NOMO-1 treated with dmso at 0.1 percent for 144 hours (cell line): ENCODE data around the gene RPS17.
"Not testable (repeated sequence)": the region's sequence is repeated elsewhere in the genome, so short reads cannot be mapped to it uniquely, and the experiment has no call there.

Experiments
- DNase-seq: peaks from one replicate; lab custom pipeline; 2025; ENCODE audit not compliant: unreplicated experiment; lab: John Stamatoyannopoulos, UW

RPS17 gene

GRCh38 chr15:82548700-82549099 lies 8.4 kb upstream of the RPS17 start:
- no peak for DNase-seq

DNA sequence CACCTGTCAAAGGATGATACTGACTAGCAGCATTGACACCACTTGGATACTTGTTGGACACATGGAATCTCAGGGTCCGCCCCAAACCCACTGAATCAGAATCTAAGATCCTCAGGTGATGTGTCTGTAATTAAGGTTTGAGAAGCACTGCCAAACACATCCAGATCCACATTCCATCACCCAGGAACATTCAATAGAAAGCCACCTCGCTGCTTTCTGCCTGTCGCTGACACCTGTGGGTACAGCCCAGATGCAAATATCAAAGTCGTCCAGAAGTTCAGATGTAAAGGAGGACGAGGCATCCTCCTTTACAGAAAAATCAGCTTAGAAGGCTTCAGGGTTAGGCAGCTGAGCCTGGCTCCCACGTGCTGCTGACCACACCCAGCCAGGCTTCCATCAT lies 5.2 kb upstream of the RPS17 start:
- no peak for DNase-seq

DNA sequence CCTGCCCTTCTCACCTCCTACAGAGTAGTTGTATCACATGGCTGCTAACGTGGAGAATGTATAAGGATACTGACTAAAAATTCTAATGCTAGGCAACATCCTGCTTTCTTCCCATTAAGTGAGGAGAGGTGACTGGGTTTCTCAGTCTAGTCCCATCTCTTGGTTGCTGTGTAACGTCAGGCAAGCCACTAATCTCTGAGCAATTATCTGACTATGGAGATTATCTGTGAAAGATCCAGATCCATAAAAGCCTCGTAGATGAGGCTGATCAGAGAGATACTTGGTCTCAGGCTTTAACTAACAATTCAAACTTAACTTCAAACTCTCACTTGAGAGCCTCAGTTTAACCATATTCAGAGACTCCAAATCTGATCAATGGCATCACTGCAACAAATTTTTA lies 4.7 kb upstream of the RPS17 start:
- no peak for DNase-seq

GRCh38 chr15:82544431-82544830 lies 4.2 kb upstream of the RPS17 start:
- DNase-seq: no peak

- no peak for DNase-seq
Measured at GRCh38 chr15:82543160-82543559, 2.9 kb upstream of the RPS17 start.

DNA sequence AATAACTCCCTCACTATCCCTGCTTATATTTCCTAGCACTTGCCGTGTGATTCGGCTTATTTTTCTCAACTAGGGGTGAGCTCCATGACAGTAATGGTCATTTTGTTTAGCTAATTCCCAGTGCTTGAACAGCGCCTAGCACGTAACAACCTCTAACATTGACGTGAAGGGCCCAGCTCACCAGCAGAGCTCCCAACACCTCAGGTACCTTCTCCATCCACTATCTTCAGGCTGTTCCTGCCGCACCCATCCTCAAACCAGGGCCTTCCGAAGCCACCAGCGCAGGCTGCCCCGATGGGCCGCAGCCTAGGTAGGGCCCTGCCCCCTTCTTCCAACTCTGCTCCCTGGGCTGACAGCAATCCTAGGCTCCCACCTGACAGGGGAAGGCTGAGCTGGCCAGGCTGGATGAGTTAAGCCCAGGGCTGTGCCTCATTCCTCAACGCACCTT lies 751 bp upstream of the RPS17 start:
- no peak for DNase-seq

- DNase-seq: no peak
Measured at GRCh38 chr15:82539691-82540054, 584 bp downstream of the RPS17 start.

DNA sequence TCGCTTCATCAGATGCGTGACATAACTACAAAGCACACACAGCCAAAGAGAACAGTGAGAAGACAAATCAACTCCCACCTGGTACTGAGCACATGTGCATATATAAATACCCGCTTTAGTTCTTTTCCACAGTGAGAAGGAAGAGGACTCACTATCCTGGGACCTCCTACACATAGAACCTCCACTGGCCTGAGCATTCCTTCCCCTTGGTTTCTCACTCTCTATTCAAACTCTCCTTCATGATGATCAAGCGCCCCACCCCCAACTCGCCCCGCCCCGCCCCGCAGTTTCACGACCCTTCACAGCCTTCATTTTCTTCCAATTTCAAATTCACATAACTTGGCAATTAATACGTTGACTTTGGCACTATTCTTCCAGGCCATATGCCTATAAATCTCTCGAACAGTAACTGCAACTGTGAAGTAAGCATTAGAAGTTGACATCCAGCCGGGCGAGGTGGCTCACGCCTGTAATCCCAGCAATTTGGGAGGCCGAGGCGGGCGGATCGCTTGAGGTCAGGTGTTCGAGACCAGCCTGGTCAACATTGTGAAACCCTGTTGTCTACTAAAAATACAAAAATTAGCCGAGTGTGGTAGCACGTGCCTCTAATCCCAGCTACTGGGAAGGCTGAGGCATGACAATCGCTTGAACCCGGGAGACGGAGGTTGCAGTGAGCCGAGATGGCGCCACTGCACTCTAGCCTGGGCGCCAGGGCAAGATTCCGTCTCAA lies 1.1 kb downstream of the RPS17 start:
- no peak for DNase-seq

DNA sequence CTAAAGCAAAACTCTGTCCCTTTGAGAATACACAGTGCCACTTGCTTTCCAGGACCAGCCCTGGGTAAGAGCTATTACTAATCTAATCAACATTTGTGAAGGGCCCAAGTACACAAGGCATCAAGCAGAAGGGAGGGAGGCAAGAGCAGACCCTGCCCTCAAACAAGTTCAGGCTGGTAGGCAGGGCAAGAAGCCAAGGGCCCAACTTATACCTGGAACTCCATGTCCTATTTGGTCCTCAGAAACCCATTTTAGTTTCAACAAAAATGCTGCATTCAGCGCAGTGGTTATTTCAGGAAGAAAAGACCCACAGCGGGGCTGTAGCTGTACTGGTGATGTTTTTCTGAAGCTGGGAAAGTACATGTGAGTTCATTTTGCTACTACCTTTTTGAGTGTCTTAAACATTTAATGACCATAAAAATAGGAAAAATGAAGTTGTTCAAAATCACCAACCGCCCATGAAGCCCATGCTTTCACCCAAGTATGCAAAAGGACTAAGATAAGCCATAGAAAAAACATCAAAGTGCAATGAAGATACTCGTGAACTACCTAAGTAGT lies 2.8 kb downstream of the RPS17 start:
- DNase-seq: no peak

DNA sequence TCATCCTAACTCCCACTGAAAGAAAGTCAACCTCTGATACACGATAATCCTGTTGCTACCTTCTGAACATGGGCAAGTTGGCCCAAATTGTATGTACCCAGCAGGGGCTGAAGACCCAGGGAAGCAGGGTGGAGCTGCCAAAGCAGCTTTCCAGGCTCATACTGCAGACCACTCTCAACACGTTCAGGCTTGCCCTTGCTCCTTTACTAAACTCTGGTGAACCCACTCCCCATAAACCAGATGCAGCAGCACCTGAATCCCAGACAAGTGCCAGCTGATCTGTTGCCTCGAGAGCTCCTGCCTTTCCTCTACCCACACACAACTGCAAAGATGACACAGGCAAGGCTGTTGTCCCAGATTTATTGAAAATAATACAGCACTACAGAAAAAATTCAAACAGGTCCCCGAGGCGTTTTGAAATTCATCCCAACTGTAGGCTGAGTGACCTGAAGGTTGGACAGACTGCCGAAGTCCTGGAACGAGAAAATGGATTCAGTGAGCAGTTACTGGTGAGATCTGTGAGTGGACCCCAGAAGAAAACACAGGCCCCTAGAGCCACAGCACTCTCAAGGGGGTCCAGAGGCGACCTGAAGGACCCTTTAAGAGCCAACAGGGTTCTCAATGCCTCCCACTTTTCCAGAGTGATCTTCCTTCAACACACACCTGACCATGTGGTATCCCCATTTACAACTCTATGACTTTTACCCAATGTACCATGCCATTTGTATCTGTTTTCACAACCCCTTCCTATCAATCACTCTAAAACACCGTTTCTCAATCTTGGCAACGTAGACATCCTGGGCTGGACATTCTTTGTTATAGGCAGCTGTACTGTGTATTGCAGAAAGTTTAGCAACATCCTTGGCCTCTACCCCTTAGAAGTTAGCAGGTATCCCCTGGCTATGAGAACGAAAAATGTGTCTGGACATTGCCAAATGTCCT lies 3.6 kb downstream of the RPS17 start:
- DNase-seq: no peak

DNA sequence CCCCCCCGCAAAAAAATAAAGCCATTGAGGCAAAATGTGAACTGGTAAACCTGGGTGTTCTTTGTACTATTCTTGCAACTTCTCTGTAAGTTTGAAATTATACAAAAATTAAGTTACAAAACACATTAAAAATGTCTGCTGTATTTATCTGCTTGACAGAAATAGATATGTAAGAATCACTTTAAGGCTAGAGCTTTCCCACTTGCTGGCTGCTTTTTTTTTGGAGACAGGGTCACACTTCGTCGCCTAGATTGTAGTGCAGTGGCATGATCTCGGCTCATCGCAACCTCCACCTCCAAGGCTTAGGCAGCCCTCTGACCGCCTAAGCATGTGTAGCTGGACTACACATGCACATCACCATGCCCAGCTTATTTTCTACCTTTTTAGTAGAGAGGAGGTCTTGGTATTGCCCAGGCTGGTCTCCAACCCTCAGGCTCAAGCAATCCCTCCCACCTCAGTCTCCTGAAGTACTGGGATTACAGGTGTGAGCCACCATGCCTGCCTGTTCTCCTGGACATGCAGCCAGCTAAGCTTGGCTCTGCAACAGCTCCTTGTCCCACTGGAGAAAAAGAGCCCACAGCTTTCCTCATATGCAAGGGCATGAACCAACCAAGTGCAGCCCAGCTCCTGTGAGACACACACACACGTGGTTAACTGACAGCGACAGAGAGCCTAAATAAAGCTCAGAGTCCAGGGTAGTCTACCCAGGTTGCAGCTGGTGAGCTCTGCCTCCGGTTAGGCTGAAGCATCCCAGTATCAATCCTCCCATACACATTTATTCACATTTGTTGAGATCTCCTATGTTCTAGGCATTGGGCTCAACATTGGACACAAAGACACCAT lies 4.5 kb downstream of the RPS17 start:
- DNase-seq: no peak

DNA sequence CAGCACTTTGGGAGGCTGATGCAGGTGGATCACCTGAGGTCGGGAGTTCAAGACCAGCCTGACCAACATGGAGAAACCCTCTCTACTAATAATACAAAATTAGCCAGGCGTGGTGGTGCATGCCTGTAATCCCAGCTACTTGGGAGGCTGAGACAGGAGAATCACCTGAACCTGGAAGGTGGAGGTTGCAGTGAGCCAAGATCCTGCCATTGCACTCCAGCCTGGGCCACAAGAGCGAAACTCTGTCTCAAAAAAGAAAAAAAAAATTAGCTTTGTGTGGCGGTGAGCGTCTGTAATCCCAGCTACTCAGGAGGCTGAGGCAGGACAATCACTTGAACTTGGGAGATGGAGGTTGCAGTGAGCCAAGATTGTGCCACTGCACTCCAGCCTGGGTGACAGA lies 5.1 kb downstream of the RPS17 start:
- not testable (repeated sequence) for DNase-seq

DNA sequence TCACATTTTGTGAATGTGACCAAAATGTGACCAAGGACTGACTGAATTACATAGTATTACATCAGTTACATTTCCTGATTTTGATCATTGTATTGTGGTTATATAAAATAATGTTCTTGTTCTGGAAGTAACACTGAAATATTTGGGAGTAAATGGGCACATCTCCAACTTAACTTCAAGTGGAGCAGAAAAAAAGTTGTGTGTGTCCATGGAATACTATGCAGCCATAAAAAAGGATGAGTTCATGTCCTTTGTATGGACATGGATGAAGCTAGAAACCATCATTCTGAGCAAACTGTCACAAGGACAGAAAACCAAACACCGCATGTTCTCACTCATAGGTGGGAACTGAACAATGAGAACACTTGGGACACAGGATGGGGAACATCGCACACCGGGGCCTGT lies 5.8 kb downstream of the RPS17 start:
- DNase-seq: not testable (repeated sequence)

DNA sequence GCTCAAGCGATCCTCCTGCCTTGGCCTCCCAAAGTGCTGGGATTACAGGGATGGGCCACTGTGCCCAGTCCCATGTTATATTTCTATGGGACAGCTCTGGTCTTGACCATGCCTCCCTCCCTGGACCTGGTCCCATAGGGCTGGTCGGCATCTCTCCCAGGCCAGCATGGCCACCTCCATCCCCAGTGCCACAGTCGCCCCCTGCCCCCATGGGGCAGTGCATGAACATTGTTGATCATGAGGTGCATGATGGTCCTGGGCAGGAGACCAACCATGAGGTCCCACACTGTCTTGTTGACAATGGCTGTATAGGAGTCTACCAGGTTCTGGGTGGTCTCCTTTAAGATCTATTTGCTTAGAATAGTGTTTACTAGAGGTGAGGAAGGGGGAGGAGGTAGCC lies 6.5 kb downstream of the RPS17 start:
- no peak for DNase-seq

DNA sequence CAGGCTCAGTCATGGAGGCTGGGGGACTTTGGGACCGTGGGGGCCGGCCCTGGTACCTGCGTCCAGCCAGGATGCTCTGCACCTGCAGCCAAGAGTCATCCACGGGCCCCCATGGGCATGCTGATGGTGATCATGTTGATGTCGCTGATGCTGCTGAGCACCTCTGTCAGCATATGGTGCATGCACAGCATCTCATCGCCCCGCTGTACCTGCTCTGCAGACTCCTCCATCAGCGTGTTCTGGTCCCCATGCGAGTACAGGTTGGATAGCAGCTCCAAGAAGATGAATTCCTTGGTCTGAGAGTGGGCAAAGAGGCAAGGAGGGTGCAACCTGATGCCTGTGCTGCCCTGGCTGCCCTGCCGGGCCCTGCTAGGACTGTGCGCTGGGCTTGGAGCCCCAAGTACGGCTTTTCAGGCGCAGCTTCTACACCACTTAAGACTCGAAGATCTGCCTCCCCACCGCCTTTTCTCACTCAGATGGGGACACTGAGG lies 7.2 kb downstream of the RPS17 start:
- no peak for DNase-seq

- no peak for DNase-seq
Measured at GRCh38 chr15:82532383-82532990, 7.8 kb downstream of the RPS17 start.

DNA sequence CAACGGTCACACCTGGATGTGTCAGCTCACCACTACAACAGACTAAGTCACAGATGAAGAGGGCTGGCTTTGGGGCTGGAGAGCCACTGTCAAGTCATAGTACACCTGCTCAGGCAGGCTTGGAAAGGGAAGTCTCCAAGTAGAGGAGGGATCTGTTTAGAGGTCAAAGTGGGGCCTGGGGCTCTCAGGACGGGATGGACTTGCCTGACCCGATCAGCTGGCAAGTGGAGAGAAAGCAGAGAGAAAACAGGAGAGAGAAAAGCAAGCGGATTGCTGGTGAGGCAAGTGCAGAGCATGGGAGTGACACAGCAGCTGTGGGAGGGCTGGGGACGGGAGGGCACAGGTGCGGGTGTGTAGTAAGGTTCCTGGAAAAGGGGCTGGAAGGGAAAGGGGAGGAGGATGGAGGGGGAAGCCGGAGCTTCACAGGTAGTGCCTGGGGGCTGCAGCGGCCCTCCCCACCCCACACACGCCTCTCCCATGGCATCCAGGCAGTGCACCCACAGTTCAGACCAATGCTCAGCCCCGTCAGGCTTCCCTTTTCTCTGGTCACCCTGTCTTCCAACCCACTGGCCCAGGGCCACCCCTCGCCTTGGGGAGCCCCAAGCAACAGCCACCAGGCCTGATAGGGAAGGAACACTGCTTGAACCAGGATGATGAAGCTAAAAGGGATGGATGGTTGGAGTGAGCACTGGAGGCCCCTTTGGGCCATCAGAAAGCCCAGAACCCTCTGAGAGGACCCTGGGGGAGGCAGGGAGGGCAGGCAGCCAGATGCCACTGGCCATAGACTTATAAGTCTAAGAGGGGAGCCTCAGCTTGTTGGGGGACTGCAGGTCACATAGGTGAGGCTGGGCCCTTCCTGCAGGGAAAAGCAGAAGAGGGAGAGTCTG lies 8.5 kb downstream of the RPS17 start:
- no peak for DNase-seq

- no peak for DNase-seq
Measured at GRCh38 chr15:82530606-82531379, 9.5 kb downstream of the RPS17 start.

DNA sequence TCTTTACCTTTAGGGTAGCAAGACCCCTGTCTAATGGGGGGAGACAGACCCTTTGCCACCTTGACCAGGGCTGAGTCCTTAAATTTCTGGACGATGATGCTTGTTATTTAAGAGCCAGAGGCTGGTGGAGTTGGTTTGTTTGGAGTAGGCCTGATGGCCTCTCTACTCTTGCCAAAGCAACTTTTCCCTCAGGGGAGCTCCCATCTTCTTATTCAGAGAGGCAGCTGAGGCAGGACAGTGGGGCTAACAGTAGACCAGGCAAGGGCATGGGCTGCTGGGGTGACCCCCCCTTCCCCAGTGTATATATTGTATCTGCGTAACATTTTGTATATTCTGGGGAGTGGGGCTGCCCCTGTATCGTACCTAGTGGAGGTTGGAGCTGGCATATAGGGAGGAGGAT lies 10.3 kb downstream of the RPS17 start:
- no peak for DNase-seq
